MM.1S (cell line): ENCODE measurements around the gene EMID1.

Experiments
- DNase-seq: peaks from one replicate; pipeline ENCODE4 v3.0.0-alpha.2; 2015
- H2AFZ ChIP-seq: fragments of 300-600 bp; sonication (generic); 2 replicates; pipeline ENCODE4 v1.6.0; 2016; ENCODE audit warnings: antibody characterized with exemption, low read length
- H3F3A ChIP-seq: fragments of 300-600 bp; sonication (generic); 2 replicates; pipeline ENCODE4 v1.6.1; 2016; ENCODE audit warnings: mild to moderate bottlenecking, antibody characterized with exemption, low read length, moderate library complexity, mixed read lengths; ENCODE audit not compliant: insufficient read depth
- H3K27ac ChIP-seq: fragments of 300-600 bp; sonication (generic); 2 replicates; pipeline ENCODE4 v1.5.1; 2016; ENCODE audit warnings: mild to moderate bottlenecking, low read length
- H3K27me3 ChIP-seq: fragments of 300-600 bp; sonication (generic); replicated peaks from 2 replicates; pipeline ENCODE4 v1.6.0; 2016; ENCODE audit warnings: low read length; ENCODE audit not compliant: insufficient read depth
- H3K36me3 ChIP-seq: fragments of 300-600 bp; sonication (generic); replicated peaks from 2 replicates; pipeline ENCODE4 v1.6.1; 2016; ENCODE audit warnings: mild to moderate bottlenecking, low read length, mixed read lengths; ENCODE audit not compliant: insufficient read depth
- H3K4me1 ChIP-seq: fragments of 300-600 bp; sonication (generic); 2 replicates; pipeline ENCODE4 v1.6.1; 2016; ENCODE audit warnings: low read length, mixed read lengths
- H3K4me2 ChIP-seq: fragments of 300-600 bp; sonication (generic); 2 replicates; pipeline ENCODE4 v1.6.0; 2016; ENCODE audit warnings: low read depth, low read length
- H3K4me3 ChIP-seq: fragments of 300-600 bp; sonication (generic); 2 replicates; pipeline ENCODE4 v1.5.1; 2016; ENCODE audit warnings: low read length, mixed read lengths
- H3K79me2 ChIP-seq: fragments of 300-600 bp; sonication (generic); 2 replicates; pipeline ENCODE4 v1.6.1; 2016; ENCODE audit warnings: mixed run types, low read length, mixed read lengths
- H3K9ac ChIP-seq: fragments of 300-600 bp; sonication (generic); 2 replicates; pipeline ENCODE4 v1.6.1; 2016; ENCODE audit warnings: low read length, mixed read lengths
- H3K9me2 ChIP-seq: fragments of 300-600 bp; sonication (generic); replicated peaks from 2 replicates; pipeline ENCODE4 v1.6.1; 2016; ENCODE audit warnings: mild to moderate bottlenecking, low read length, mixed read lengths; ENCODE audit not compliant: insufficient read depth
- H3K9me3 ChIP-seq: fragments of 300-600 bp; sonication (generic); replicated peaks from 2 replicates; pipeline ENCODE4 v1.6.1; 2016; ENCODE audit warnings: mild to moderate bottlenecking, low read length, mixed read lengths; ENCODE audit not compliant: insufficient read depth
- H4K20me1 ChIP-seq: fragments of 300-600 bp; sonication (generic); 2 replicates; pipeline ENCODE4 v1.6.1; 2016; ENCODE audit warnings: mild to moderate bottlenecking, low read length, moderate library complexity, mixed read lengths; ENCODE audit not compliant: insufficient read depth
- EZH2 ChIP-seq: fragments of 300-600 bp; sonication (generic); optimal IDR thresholded peaks from 2 replicates; pipeline ENCODE3; 2017; ENCODE audit warnings: low read depth, mild to moderate bottlenecking, antibody characterized with exemption, low read length, mixed read lengths
- EZH2phosphoT487 ChIP-seq: fragments of 300-600 bp; sonication (generic); IDR thresholded peaks from 2 replicates; pipeline ENCODE4 v1.6.1; 2018; ENCODE audit warnings: antibody characterized with exemption, low read length
- TF ChIP-seq, protein P1 (sequence below): fragments of 300-600 bp; sonication (generic); IDR thresholded peaks from 2 replicates; pipeline ENCODE4 v1.5.1; 2016; ENCODE audit warnings: antibody characterized with exemption, low read length, mixed read lengths

EMID1 gene

GRCh38 chr22:29284196-29284595 is 78.5 kb downstream of the EMID1 start:
- TF ChIP-seq, protein P1, sequence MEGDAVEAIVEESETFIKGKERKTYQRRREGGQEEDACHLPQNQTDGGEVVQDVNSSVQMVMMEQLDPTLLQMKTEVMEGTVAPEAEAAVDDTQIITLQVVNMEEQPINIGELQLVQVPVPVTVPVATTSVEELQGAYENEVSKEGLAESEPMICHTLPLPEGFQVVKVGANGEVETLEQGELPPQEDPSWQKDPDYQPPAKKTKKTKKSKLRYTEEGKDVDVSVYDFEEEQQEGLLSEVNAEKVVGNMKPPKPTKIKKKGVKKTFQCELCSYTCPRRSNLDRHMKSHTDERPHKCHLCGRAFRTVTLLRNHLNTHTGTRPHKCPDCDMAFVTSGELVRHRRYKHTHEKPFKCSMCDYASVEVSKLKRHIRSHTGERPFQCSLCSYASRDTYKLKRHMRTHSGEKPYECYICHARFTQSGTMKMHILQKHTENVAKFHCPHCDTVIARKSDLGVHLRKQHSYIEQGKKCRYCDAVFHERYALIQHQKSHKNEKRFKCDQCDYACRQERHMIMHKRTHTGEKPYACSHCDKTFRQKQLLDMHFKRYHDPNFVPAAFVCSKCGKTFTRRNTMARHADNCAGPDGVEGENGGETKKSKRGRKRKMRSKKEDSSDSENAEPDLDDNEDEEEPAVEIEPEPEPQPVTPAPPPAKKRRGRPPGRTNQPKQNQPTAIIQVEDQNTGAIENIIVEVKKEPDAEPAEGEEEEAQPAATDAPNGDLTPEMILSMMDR: no peak
- TF ChIP-seq EZH2phosphoT487 (no peak), EZH2 (no peak)
- Histone ChIP-seq H3K4me1 (peaks cover 2% of the 10 kb centered on the region; the same call in 1 of the 2 replicates), H3K9me3 (no peaks in the 10 kb centered on the region), H3K36me3 (peaks cover 38% of the 10 kb centered on the region), H2AFZ (no peak overlapping the region), H3K9ac (no peak overlapping the region), H3K27me3 (no peaks in the 10 kb centered on the region), H3K9me2 (no peaks in the 10 kb centered on the region), H3F3A (no peaks in the 10 kb centered on the region; the same call in 1 of the 2 replicates), H3K27ac (no peak overlapping the region), H3K79me2 (peaks cover 93% of the 10 kb centered on the region), H3K4me2 (no peak overlapping the region), H4K20me1 (peaks cover 43% of the 10 kb centered on the region), H3K4me3 (no peak overlapping the region)
- DNase-seq: no peak

DNA sequence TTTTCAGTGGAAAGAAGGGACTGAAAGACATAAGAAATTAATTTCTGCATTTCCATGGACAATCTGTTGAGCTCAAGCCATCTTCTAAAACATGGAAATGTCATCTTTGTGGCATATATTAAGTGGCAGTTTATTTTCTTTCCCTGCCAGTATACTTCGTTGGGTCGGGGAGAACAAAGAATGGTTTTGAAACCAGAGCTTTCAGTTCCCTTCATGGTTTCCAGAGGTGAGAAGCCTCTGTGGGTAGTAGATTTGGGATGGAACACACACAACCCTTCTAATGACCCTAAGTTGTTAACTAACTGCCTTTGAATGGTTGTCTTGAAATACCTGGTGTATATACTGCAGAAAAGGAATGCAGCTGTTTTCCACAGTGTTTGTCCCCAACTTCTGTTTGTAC is 83.1 kb downstream of the EMID1 start:
- H3K27ac ChIP-seq: no peak overlapping the region
- peaks cover 54% of the 10 kb centered on the region for H3K36me3 ChIP-seq
- peaks cover 55% of the 10 kb centered on the region for H4K20me1 ChIP-seq
- H3K4me3 ChIP-seq: no peak overlapping the region
- no peaks in the 10 kb centered on the region for H3K9me2 ChIP-seq
- H3K9ac ChIP-seq: no peak overlapping the region
- DNase-seq: no peak
- no peaks in the 10 kb centered on the region for H3K27me3 ChIP-seq
- H2AFZ ChIP-seq: no peak overlapping the region
- no peak overlapping the region for H3K4me2 ChIP-seq
- no peak for TF ChIP-seq EZH2
- TF ChIP-seq, protein P1: no peak
- peaks cover 91% of the 10 kb centered on the region for H3K79me2 ChIP-seq
- H3K4me1 ChIP-seq: peaks cover 2% of the 10 kb centered on the region; the same call in 1 of the 2 replicates
- H3F3A ChIP-seq: no peaks in the 10 kb centered on the region; the same call in 1 of the 2 replicates
- H3K9me3 ChIP-seq: no peaks in the 10 kb centered on the region

GRCh38 chr22:29290061-29290460 is 84.4 kb downstream of the EMID1 start:
- H3K9me3 ChIP-seq: no peaks in the 10 kb centered on the region
- H3K4me3 ChIP-seq: no peak overlapping the region
- peaks cover 56% of the 10 kb centered on the region for H3K36me3 ChIP-seq
- TF ChIP-seq EZH2phosphoT487 (no peak), EZH2 (no peak)
- TF ChIP-seq, protein P1: no peak
- H3K9ac ChIP-seq: no peak overlapping the region
- no peak overlapping the region for H3K4me2 ChIP-seq
- no peak for DNase-seq
- peaks cover 3% of the 10 kb centered on the region; the same call in 1 of the 2 replicates for H3F3A ChIP-seq
- no peak overlapping the region for H3K27ac ChIP-seq
- peaks cover 81% of the 10 kb centered on the region for H3K79me2 ChIP-seq
- H2AFZ ChIP-seq: no peak overlapping the region
- peaks cover 46% of the 10 kb centered on the region for H4K20me1 ChIP-seq
- H3K27me3 ChIP-seq: no peaks in the 10 kb centered on the region
- H3K9me2 ChIP-seq: no peaks in the 10 kb centered on the region
- no peaks in the 10 kb centered on the region for H3K4me1 ChIP-seq
